ENCODE measurements around the gene PLPPR2.

- TF ChIP-seq TAF1 (IDR thresholded peaks at IDR 0.05; ENCODE audit: borderline replicate concordance, low read depth, low read length) (no peak), POLR2A (IDR thresholded peaks at IDR 0.05; ENCODE audit: low read depth, low read length) (no peak), POLR2AphosphoS5 (IDR thresholded peaks at IDR 0.05; ENCODE audit: low read depth, low read length) (no peak)
Observed at GRCh38 chr19:11306337-11306736, 48.9 kb upstream of the PLPPR2 start.

Data from GM12892 (cell line).